Activated CD8-positive, alpha-beta memory T cell treated with anti-CD3 and anti-CD28 coated beads, Interleukin-2, amount 50 U/mL, for 24 hours (primary cell): ENCODE measurements around the gene KCNE1.

Experiments used
- DNase-seq: peaks from one replicate; pipeline ENCODE4 v3.0.0-alpha.2; 2020; ENCODE audit errors: extremely low read depth

The KCNE1 gene

DNA sequence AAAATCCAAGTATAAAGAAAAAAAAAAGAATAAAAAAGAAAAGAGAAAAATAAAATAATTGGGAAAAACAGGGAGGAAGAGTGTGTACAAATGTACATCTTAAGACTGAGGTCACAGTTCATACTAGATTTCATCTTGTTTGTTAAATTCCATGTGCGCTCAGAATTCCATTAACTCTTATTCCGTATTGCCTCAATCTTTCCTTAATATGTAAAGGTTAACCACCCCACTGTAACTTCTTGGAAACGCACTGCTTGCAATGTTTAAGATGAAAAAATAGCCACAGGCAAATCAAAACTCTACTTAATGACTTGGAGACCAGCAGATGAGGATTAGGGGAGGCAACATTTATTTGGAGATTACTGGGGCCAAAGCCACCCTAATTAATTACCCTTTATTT, 23.9 kb upstream of the KCNE1 start:
- DNase-seq: no peak

DNA sequence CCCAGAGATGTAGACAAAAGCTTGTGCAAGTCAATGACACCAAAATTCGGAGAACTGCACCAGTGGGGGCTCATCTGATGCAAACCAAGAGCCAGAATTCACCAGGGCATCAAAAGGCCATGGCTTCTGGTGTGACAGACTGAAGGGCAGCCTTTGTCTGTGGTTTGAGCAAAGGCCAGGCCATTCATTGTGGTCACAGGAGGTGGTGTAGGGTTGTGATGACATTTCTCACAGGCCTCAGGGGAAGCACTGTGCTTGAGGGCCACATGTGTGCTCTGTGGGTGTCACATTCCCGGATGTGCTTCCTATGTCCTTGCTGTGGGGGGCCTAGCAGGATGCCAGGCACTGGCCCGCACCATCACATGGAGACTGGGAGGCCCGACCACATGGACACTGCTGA, 22.5 kb upstream of the KCNE1 start:
- DNase-seq: no peak

DNA sequence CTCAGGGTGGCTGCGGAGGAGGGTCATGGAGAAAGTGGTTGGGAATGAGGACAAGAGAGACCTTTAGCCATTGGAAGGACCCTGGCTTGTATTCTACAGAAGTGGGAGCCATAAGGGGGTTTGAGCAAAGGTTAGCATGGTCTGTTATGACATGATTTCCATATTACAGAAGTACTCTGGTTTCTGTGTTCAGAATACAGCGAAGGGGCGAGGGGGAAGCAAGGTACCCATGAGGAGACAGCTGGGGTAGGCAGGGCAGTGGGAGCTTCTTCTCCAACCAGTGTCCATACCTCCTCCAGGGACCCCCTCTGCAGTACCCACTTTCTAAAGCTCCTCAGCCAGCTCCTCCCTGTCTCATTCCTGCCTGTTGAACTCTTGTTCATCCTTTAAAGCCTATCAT, 21.9 kb upstream of the KCNE1 start:
- DNase-seq: no peak

DNA sequence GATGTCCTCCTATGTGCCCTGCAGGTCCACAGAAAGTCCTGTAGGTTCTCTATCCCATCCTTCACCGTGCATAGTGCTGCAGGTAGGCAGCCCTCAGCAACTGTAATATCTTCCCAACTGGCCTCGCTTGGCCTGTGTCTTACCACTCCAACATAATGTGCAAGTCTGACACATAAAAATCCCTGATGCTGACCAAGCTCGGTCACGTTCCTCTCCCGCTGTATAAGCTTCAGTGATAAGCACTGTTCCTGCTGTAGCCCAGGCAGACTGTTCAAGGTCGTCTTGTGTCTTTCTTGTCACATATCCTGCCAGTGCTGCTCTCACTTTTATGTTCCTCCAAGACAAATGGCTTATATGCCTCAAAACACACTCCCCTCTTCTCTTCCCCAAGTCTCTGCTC, 19.4 kb upstream of the KCNE1 start:
- DNase-seq: no peak

DNA sequence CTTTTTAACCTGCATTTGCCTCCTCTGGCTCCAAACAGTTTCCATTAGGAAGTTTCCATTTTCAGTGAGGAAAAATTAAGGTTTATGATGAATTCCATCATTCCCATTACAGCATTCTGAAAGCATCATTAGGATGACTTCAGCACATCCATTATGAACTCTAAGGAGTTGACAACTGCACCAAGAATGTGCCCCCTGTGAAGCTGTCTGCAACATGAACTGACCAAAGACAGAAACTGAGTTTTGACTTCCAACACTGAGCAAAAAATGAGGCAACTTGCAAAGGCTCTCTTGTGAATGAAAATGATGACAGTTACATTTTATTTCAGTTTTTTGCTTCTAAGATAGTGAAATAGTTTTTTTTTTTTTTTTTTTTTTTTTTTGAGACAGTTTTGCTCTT, 18.3 kb upstream of the KCNE1 start:
- DNase-seq: no peak

DNA sequence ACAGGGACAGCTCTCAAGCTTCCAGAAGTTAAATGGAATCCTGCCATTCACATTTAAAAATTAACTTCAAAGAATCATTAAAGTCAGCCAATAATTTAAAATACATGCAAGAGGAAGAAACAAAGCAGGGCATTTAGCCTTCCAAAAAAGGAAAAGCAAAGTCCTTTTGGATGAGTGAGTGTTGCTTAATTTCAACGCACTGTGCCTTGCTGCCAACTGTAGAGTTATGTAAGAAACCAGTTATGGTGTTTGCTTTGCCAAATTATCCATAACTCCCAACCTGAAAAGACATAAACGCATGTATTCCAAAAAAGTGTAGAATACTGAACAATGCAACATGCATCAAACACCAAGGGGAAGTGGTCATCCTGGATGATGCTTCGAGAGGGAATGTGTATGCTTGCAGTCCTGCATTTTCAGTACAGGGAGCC, 16.1 kb upstream of the KCNE1 start:
- no peak for DNase-seq

DNA sequence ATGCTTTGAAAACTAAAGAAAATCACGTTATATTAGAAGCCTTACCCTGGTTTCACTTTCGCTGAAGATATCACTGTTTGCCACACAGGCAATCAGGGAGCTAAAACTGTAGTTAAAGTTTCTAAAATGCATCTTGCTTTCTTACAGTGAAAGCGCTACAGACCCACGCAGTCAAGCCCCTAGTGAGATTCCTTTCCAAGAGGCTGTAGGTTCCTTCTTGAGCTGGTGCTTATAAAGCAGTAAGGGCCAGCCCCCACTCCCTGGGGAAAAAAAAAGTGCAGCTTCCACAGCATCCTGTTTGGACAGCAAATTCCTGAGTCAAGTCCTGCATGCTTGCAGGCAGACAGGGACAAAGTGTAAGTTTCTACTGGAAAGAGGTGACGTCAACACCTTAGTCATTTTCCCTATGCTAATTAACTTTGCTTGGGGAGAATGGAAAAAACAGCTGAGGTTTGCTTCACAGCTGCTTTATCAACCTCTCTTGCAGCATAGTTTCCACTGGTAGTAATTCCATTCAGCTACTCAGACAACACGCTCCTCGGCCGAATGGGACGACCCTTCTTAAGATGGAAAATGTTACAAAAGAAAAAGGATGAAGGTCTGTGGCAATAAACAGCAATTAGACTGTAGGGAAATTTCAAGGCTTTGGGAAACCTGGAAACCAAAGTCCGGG, 14.7 kb upstream of the KCNE1 start:
- peak; percentile 4 for DNase-seq

DNA sequence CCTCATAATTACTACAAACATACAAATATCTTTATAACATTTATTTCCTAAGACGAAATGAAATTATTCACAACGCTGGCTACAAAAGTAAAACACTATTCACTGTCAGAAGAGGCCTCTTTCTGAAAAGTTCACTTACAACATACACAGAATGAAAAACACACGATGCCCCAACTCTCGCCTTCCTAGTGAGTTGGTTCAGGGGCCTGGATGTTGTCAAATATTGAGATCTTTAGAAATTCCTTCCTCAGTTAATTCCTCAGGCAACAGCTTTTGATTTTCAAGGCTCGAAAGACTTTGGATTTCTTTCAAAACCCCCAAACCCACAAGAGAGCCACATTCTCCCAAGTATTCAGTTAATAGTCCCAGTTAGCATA, 14.2 kb upstream of the KCNE1 start:
- no peak for DNase-seq

DNA sequence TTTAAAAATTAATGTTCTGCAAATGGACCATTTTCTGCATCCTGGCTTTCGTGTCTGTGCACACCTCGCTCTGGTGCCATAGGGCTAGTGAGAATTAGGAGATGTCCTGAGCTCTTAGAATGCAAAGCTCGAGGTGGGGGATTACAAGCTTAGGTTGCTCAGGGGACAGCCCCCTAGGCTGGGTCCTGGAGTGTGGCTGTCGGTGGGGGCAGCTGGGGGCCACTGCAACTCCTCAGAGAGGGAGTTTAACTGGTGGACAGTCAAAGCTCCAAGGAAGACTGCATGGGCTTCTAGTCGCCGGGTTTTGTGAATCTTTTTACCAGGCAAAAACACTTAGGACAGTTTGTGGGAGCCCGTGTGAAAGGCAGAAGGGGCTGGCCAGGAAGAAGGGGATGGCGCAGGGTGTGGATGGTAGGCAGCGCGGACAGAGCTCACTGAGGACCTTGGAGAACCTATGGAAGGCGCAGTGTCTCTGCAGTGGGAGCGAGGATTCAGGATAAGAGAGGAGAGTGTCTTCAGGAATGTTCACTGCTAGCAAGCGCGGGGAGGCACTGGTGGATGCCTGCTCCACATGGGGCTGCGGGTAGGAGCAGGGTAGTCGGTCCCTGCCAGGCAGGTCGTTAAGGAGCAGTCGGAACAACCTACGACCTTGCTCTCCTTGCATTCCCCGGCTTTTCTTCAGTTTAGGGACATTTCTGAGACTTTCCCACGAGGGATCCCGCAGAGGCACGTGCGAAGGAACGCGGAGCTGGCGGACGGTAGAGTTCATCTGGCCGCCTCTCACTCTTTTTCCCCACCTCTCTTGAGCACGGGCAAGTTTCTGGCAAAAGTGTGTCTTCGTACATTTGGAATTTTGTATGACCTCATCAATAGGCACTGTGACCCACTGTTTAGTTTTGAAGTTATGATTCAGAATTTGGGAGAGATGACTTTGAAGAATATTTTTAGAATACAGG, 12.9 kb upstream of the KCNE1 start:
- DNase-seq: no peak

DNA sequence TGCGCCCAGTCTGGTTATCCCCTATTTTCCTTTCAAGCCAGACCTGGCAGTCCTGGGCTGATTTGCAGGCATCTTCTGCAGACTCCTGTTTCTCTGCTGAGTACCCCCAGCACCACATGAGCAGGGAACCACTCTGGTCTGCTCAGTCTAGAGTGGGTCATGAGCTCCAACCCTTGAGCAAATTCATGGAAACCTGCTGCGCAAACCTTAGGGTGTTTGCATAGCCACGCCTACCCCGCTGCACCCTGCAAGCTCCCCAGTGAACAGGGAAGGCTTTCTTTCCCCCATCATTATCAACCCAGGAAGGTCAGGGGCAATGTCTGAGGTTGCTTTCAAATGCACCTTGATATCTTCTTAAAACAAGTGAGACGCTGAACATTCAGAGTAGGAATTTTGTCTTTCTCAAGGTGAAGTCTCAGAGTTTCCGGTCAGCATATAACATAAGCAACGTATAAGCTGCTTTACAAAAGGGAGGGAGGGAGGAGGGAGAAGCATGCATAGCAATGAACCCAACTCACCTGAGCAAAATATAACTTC, 11.1 kb upstream of the KCNE1 start:
- no peak for DNase-seq

DNA sequence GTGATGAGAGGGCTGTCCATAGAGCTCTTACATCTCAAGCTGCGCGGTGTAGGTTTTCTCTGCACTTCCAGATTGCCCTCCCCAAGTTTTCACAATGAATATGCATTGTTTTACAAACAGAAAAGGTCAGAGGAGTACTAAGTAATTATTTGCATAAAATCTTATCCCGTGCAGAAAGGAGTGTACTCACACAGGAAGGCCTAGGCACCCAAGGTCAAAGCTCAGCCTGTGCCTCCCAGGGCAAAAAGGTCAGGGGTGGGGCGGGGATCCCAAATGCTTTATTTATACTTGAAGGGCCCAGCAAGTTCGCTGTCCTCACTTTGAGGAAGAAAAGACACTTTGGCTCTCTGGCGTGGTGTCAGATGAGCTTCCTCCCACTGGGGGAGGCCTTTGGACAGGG, 10.3 kb upstream of the KCNE1 start:
- DNase-seq: no peak

DNA sequence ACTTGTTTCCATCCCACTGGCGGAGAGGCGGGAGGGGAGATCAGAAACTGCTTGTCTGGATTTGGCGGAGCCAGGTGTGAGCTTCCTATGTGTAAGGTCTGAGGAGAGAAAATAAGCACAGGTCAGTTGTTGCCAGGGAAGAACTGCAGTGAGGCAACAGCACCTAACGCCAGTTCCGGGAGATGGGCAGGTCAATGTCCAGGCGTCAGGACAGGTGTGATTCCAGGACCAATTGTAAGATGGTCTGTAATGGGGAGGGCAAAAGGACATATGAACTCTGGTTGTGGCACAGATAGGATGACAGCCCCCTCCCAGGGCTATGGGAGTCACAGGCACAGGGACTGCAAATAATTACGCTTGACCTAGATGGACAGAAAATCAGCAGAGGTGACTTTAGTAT, 9.6 kb upstream of the KCNE1 start:
- no peak for DNase-seq

DNA sequence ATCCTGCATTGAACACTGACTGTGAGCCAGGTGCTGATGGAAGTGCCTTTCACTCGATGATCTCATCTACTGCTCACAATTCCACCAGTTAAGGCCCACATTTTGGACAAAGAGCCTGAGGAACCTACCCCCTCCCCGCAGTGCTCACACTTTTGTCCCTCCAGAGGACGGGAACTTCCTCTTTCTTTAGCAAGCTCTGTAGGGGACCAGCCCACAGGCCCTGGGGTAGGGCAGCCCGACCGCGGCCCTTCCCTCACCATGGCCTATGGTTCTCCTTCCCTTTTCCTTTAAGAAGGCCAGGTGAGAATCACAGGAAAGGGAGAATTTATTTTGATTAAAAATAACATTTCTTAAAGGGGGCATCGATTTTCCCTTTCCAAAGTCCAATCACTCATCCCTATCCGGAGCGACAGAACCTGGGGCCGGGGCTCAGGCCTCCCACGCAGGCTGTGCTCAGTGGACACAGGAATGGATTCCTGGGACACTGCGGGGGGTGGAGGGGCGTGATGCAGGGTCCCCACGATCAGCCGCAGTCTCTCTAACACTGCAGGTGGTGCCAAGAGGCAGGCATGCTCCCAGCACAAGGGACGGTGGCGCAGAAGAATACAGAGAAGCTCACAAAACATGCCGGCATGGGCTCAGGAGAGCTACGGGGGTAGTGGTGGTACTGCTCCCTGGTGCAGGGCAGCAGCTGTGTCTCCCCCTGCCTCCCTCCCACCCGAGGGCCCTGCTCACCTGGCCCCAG, 8.9 kb upstream of the KCNE1 start:
- DNase-seq: no peak

DNA sequence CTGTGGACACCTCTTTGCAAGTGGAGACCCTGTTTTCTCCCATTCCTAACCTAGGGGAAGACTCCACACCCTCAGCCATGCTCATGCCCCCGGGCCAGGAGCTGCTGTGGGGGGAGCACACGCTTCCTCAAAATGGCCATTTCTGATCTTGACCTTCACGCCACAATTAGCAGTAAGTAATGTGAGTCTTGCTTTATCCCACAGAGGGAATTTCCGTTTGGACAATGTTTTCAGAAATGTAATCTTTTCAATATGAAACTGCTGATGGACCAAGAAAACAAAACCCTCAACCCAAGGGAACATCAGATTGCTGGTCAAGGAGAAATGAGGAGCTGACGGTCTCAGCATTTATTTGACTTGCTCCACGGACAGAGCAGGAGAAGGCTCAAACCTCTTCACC, 8.3 kb upstream of the KCNE1 start:
- DNase-seq: no peak

DNA sequence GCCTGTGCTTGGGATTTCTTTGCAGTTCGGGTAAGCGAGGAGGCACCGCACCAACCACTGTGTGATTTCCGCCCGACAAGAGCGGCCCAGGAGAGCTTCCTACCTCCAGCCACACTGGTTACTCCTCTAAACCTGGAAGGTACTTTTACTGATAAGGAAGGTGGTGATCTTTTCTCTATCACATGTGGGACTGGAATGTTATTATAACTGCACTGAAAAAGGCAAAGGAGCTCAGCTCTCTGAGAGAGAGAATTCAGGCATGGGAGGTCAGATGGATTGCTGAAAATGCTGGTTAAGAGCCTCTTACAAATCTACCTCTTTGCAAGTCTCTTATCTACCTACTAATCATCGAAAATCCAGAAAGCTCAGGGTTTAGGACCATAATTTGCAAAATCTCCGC, 7.7 kb upstream of the KCNE1 start:
- no peak for DNase-seq

DNA sequence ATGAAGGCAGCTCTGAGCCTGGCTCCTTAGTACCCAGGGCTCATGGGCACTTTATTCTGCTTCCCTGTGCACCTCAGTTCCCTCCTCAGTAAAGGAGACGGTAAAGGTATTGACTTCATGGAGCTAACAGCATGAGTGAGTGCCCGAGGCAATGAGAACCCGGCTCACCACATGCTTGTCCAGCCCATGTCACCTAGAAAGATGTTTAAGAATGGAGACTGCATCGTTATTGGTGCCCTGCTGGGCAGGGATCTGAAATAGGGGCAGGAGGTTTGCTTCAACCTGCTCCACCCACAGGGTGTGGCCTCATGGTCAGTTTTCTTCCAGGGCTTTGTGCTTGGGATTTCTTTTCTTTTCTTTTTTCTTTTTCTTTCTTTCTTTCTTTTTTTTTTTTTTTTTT, 7.0 kb upstream of the KCNE1 start:
- DNase-seq: no peak

DNA sequence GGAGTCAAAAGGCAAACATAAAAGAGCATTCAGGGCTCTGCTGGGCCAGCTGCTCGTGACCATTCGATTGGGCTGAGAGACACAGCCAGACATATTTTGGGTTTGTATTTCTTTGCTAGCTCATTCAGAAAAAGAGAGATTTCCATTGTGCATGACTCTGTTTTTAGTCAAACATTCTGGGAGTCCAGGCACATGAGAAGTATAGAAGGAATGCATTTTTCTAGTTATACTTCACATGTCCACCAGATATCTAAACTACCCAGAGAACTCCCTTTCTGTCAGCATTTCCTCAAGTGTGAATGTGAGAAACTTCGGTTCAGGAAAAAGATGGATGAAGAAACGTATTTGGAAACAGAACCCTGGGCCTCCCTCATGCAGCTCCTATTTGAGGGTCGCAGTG, 6.3 kb upstream of the KCNE1 start:
- DNase-seq: no peak

DNA sequence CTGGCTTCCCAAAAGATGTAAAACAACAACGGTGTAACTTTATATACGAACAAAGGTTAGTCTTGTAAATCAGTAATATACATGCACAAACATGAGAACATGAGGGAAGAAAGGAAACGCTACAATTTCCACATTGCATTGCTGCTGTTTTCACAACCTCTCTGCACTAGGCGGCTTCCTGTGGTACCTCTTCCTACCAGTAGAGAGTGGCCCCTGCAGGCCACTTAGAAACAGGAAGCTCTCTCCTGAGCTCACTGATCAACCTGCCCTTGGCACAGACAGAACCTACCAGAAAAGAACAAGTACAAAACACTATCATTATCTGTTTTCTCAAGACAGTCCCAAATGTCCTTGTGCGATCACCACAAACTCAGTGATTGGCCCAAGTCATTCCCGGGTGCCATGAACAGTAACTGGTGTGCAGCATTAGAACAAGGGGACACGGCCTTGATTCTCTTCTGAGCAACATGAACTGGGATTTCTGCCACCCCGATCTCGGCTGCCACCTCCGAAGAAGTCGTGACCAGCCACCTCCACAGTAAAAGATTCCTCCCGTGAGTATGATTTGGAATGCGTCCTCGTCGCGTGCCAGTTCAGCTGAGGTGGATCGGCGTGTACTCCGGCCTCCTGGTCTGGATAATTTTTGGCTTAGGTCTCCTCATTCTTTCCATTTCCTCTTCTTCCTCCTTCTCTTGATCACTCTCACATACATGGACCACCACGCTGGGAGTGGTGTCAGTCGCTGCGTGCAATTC, 5.7 kb upstream of the KCNE1 start:
- DNase-seq: no peak

DNA sequence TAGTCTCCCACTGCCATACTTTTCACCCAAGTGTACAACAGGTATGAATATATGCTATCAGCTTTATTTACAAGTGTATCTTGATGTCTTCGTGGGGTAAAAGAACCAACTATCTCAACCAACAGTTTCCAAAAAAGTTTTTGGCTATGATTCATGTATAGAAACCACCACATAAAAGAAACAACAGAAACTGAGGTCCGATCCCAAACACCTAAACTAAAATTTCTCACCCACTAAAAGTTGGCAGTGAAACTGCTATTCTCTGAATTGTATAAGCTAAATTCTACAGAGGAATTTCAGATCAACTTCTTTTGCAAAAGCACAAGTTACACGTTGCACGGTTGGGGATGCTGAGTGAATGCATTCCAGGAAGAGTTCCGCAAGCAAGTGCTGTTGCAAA, 5.0 kb upstream of the KCNE1 start:
- DNase-seq: no peak

DNA sequence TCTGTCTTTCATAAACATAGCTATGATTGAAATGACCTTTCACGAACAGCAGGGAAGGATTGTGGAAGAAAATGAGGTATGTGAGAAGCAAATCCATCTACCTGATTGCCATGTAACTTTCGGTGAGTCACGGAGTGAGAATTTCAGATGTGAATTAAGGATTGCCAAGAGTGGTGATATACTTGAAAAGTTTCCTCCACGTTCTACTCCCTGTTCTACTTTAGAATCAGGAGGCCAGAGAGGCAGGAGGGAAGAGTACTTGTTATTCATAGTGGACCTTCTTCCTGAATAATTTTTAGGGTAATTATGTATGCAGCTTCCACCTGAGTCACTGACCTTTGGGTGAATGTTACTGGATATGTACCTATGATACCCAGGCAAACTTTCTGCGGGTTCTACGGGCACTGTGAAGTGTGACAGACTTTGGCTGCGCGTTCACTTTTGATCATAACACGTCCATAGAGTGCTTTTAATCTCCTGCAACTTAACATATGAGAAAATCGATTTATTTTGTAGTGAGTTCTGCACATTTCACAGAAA, 2.6 kb upstream of the KCNE1 start:
- no peak for DNase-seq

DNA sequence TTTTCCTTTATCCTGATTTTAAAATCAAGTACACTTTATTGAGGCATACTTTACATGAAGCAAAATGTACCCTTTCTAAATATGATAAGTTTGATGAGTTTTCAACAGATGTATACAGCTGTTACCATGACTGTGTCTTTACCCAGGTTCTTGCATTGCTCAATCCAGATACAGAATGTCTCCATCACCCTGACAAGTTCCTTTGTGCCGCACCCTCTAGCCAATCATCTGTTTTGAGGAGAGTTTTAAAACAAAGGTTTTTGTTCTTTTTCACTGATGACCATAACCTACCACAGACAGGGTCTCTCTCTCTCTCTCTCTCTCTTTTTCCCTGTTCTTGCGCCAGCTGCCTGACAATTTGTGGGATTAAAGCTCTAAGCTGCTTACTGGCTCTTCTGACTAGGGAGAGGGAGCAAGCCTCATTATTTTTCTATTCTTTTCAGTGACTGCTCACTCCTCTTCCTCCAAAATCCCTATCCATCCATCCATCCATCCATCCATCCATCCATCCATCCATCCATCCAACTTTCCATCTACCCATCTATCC, 1.2 kb upstream of the KCNE1 start:
- DNase-seq: no peak
